DND-41 (cell line): Measurements from ENCODE around the gene UBE2J1.

Source experiments
- ATAC-seq: fragments of 200-7000 bp; cut with Tn5 transposase; 3 replicates; pipeline ENCODE4 v1.9.1; 2021; ENCODE audit warnings: low read depth; ENCODE audit not compliant: insufficient read depth
- DNase-seq: peaks from one replicate; pipeline ENCODE4 v3.0.0-alpha.2; 2020
- H2AFZ ChIP-seq: 2 replicates; pipeline ENCODE4 v1.6.0; 2012; ENCODE audit warnings: low read depth, low read length
- H3K27ac ChIP-seq: 2 replicates; pipeline ENCODE4 v1.5.1; 2012; ENCODE audit warnings: low read length, inconsistent platforms
- H3K27me3 ChIP-seq: fragments of 200-600 bp; sonication (generic); 2 replicates; pipeline ENCODE4 v1.6.0; 2012; ENCODE audit warnings: low read length, mild to moderate bottlenecking, inconsistent platforms; ENCODE audit not compliant: insufficient read depth, poor library complexity
- H3K36me3 ChIP-seq: 2 replicates; pipeline ENCODE4 v1.5.1; 2012; ENCODE audit warnings: low read length, inconsistent platforms; ENCODE audit not compliant: insufficient read depth
- H3K4me1 ChIP-seq: 2 replicates; pipeline ENCODE4 v1.5.1; 2012; ENCODE audit warnings: mild to moderate bottlenecking, low read length; ENCODE audit not compliant: insufficient read depth
- H3K4me2 ChIP-seq: 2 replicates; pipeline ENCODE4 v1.6.0; 2012; ENCODE audit warnings: mild to moderate bottlenecking, moderate library complexity, low read length, inconsistent platforms; ENCODE audit not compliant: insufficient read depth
- H3K4me3 ChIP-seq, 2 experiments: fragments of 200-600 bp in 1 of 2; shearing (Covaris generic) in 1 of 2; 2 replicates each; pipeline ENCODE4 v1.5.1; 2012 to 2016; ENCODE audit warnings: inconsistent platforms in 2 of 2, low read length in 2 of 2, mild to moderate bottlenecking in 2 of 2, low read depth in 1 of 2, moderate library complexity in 1 of 2
- H3K79me2 ChIP-seq: 2 replicates; pipeline ENCODE4 v1.6.0; 2012; ENCODE audit warnings: low read length, inconsistent platforms; ENCODE audit not compliant: insufficient read depth
- H3K9ac ChIP-seq: 2 replicates; pipeline ENCODE4 v1.6.0; 2012; ENCODE audit warnings: low read depth, mild to moderate bottlenecking, inconsistent platforms, low read length, moderate library complexity
- H3K9me3 ChIP-seq: 2 replicates; pipeline ENCODE4 v1.5.1; 2012; ENCODE audit warnings: low read length, moderate library complexity, mild to moderate bottlenecking, inconsistent platforms; ENCODE audit not compliant: insufficient read depth, severe bottlenecking
- H4K20me1 ChIP-seq: 2 replicates; pipeline ENCODE4 v1.6.0; 2012; ENCODE audit warnings: low read length; ENCODE audit not compliant: insufficient read depth
- EZH2 ChIP-seq: IDR thresholded peaks from 3 replicates; pipeline ENCODE4 v1.6.1; 2012; ENCODE audit warnings: borderline replicate concordance, low read depth, mild to moderate bottlenecking, moderate library complexity, low read length, inconsistent platforms; ENCODE audit not compliant: severe bottlenecking
- TF ChIP-seq, protein P1 (sequence below): IDR thresholded peaks from 2 replicates; pipeline ENCODE4 v1.5.1; 2012; ENCODE audit warnings: borderline replicate concordance, low read length, moderate library complexity, mild to moderate bottlenecking; ENCODE audit not compliant: poor library complexity, severe bottlenecking; ENCODE audit errors: extremely low read depth

Gene UBE2J1

GRCh38 chr6:89323511-89323971 is 29.0 kb downstream of the UBE2J1 start:
- H3K36me3 ChIP-seq = peaks cover 23% of the 10 kb centered on the region
- H3K9ac ChIP-seq = no peak overlapping the region
- ATAC-seq (no peak), DNase-seq (no peak)
- no peaks in the 10 kb centered on the region for H3K27me3 ChIP-seq
- TF ChIP-seq, protein P1, sequence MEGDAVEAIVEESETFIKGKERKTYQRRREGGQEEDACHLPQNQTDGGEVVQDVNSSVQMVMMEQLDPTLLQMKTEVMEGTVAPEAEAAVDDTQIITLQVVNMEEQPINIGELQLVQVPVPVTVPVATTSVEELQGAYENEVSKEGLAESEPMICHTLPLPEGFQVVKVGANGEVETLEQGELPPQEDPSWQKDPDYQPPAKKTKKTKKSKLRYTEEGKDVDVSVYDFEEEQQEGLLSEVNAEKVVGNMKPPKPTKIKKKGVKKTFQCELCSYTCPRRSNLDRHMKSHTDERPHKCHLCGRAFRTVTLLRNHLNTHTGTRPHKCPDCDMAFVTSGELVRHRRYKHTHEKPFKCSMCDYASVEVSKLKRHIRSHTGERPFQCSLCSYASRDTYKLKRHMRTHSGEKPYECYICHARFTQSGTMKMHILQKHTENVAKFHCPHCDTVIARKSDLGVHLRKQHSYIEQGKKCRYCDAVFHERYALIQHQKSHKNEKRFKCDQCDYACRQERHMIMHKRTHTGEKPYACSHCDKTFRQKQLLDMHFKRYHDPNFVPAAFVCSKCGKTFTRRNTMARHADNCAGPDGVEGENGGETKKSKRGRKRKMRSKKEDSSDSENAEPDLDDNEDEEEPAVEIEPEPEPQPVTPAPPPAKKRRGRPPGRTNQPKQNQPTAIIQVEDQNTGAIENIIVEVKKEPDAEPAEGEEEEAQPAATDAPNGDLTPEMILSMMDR = no peak
- TF ChIP-seq EZH2 = no peak
- H3K27ac ChIP-seq = no peak overlapping the region
- H4K20me1 ChIP-seq = no peaks in the 10 kb centered on the region
- H3K79me2 ChIP-seq = no peaks in the 10 kb centered on the region
- H2AFZ ChIP-seq = no peak overlapping the region
- no peak overlapping the region for H3K4me2 ChIP-seq
- H3K4me3 ChIP-seq = no peak overlapping the region
- no peaks in the 10 kb centered on the region for H3K9me3 ChIP-seq
- H3K4me1 ChIP-seq = no peaks in the 10 kb centered on the region

- Histone ChIP-seq H3K27ac (no peak overlapping the region), H3K4me1 (no peaks in the 10 kb centered on the region), H3K79me2 (no peaks in the 10 kb centered on the region), H3K27me3 (no peaks in the 10 kb centered on the region), H2AFZ (no peak overlapping the region), H3K4me3 (no peak overlapping the region), H3K9me3 (no peaks in the 10 kb centered on the region), H3K36me3 (peaks cover 6% of the 10 kb centered on the region; the same call in 1 of the 2 replicates), H4K20me1 (no peaks in the 10 kb centered on the region), H3K4me2 (no peak overlapping the region), H3K9ac (no peak overlapping the region)
- ATAC-seq = no peak
- DNase-seq = no peak
- TF ChIP-seq, protein P1 = no peak
- TF ChIP-seq EZH2 = no peak
Observed at GRCh38 chr6:89321131-89321970, 31.2 kb downstream of the UBE2J1 start.

- no peak overlapping the region for H2AFZ ChIP-seq
- H3K9me3 ChIP-seq = no peaks in the 10 kb centered on the region
- H3K4me1 ChIP-seq = no peaks in the 10 kb centered on the region
- DNase-seq = no peak
- H3K36me3 ChIP-seq = no peaks in the 10 kb centered on the region
- H3K9ac ChIP-seq = no peak overlapping the region
- no peaks in the 10 kb centered on the region for H3K79me2 ChIP-seq
- no peak for ATAC-seq
- no peak overlapping the region for H3K4me3 ChIP-seq
- TF ChIP-seq EZH2 = no peak
- TF ChIP-seq, protein P1 = no peak
- H3K27me3 ChIP-seq = no peaks in the 10 kb centered on the region
- no peaks in the 10 kb centered on the region for H4K20me1 ChIP-seq
- no peak overlapping the region for H3K27ac ChIP-seq
- H3K4me2 ChIP-seq = no peak overlapping the region
Observed at GRCh38 chr6:89320012-89320559, 32.4 kb downstream of the UBE2J1 start.
